WTC11 (cell line): Measurements from ENCODE around the gene NR1I3. TPM values are rescaled to one million over a fixed set of nuclear protein-coding genes. Genes with fewer than 3 reads are reported as not detected.

Experiments used
- CREM ChIP-seq: sonication (generic); formaldehyde crosslinking; IDR thresholded peaks from 2 replicates; pipeline ENCODE4 v1.8.1; 2022; ENCODE audit warnings: mild to moderate bottlenecking, missing genetic modification reagents, moderate library complexity
- ELF4 ChIP-seq: sonication (generic); formaldehyde crosslinking; IDR thresholded peaks from 2 replicates; pipeline ENCODE4 v1.8.1; 2022; ENCODE audit warnings: low read depth, mild to moderate bottlenecking, moderate library complexity, missing genetic modification reagents
- ESRRA ChIP-seq: sonication (generic); formaldehyde crosslinking; IDR thresholded peaks from 2 replicates; pipeline ENCODE4 v1.8.1; 2022; ENCODE audit warnings: mild to moderate bottlenecking, missing genetic modification reagents, borderline replicate concordance
- FOXK1 ChIP-seq: sonication (generic); formaldehyde crosslinking; IDR thresholded peaks from 2 replicates; pipeline ENCODE4 v1.8.0; 2022; ENCODE audit warnings: mild to moderate bottlenecking, moderate library complexity, missing genetic modification reagents
- FOXP1 ChIP-seq: sonication (generic); formaldehyde crosslinking; IDR thresholded peaks from 2 replicates; pipeline ENCODE4 v1.8.0; 2022; ENCODE audit warnings: missing genetic modification reagents, mild to moderate bottlenecking, moderate library complexity, borderline replicate concordance
- HMGA2 ChIP-seq: fragments of 250-450 bp; sonication (Bioruptor Pico); IDR thresholded peaks from 2 replicates; pipeline ENCODE4 v1.4.0; 2021; ENCODE audit warnings: mild to moderate bottlenecking, moderate library complexity
- KAT7 ChIP-seq: sonication (generic); formaldehyde crosslinking; IDR thresholded peaks from 2 replicates; pipeline ENCODE4 v1.8.1; 2023; ENCODE audit warnings: missing genetic modification reagents, mild to moderate bottlenecking, borderline replicate concordance
- MYBL2 ChIP-seq: sonication (generic); formaldehyde crosslinking; IDR thresholded peaks from 2 replicates; pipeline ENCODE4 v1.8.1; 2023; ENCODE audit warnings: mild to moderate bottlenecking, moderate library complexity, missing genetic modification reagents
- OVOL2 ChIP-seq: fragments of 250-450 bp; sonication (Bioruptor Pico); IDR thresholded peaks from 2 replicates; pipeline ENCODE4 v1.9.0; 2021; ENCODE audit warnings: mild to moderate bottlenecking, borderline replicate concordance
- PRRX2 ChIP-seq: fragments of 250-450 bp; sonication (Bioruptor Pico); IDR thresholded peaks from 2 replicates; pipeline ENCODE4 v1.8.0; 2021; ENCODE audit warnings: mild to moderate bottlenecking
- RELA ChIP-seq: sonication (generic); formaldehyde crosslinking; IDR thresholded peaks from 2 replicates; pipeline ENCODE4 v1.8.1; 2022; ENCODE audit warnings: missing genetic modification reagents, mild to moderate bottlenecking, borderline replicate concordance
- SMAD3 ChIP-seq: sonication (generic); formaldehyde crosslinking; IDR thresholded peaks from 2 replicates; pipeline ENCODE4 v1.8.0; 2022; ENCODE audit warnings: missing genetic modification reagents, mild to moderate bottlenecking, borderline replicate concordance
- SMAD4 ChIP-seq: sonication (generic); formaldehyde crosslinking; IDR thresholded peaks from 2 replicates; pipeline ENCODE4 v1.8.0; 2022; ENCODE audit warnings: mild to moderate bottlenecking, missing genetic modification reagents
- TP53 ChIP-seq: sonication (generic); formaldehyde crosslinking; IDR thresholded peaks from 2 replicates; pipeline ENCODE4 v1.8.1; 2023; ENCODE audit warnings: mild to moderate bottlenecking, missing genetic modification reagents
- ZBTB21 ChIP-seq: sonication (generic); formaldehyde crosslinking; IDR thresholded peaks from 2 replicates; pipeline ENCODE4 v1.8.1; 2023; ENCODE audit warnings: mild to moderate bottlenecking, missing genetic modification reagents, borderline replicate concordance
- ZNF138 ChIP-seq: sonication (generic); formaldehyde crosslinking; conservative IDR thresholded peaks from 2 replicates; pipeline ENCODE4 v1.8.1; 2022; ENCODE audit warnings: mild to moderate bottlenecking, moderate library complexity, missing genetic modification reagents
- total RNA-seq: library from RNA; stranded (reverse); gene quantifications from 3 replicates; pipeline ENCODE4 v1.2.3, GENCODE V29; 2021
- TF ChIP-seq, protein P1 (sequence below): sonication (generic); formaldehyde crosslinking; IDR thresholded peaks from 2 replicates; pipeline ENCODE4 v1.8.1; 2023; ENCODE audit warnings: mild to moderate bottlenecking, missing genetic modification reagents
- TF ChIP-seq, protein P2 (sequence below): sonication (generic); formaldehyde crosslinking; IDR thresholded peaks from 2 replicates; pipeline ENCODE4 v1.8.1; 2022; ENCODE audit warnings: mild to moderate bottlenecking, missing genetic modification reagents, moderate library complexity, borderline replicate concordance
- TF ChIP-seq, protein P3 (sequence below): sonication (generic); formaldehyde crosslinking; IDR thresholded peaks from 2 replicates; pipeline ENCODE4 v1.8.0; 2022; ENCODE audit warnings: mild to moderate bottlenecking, missing genetic modification reagents
- TF ChIP-seq, protein P4 (sequence below): sonication (generic); formaldehyde crosslinking; IDR thresholded peaks from 2 replicates; pipeline ENCODE4 v1.8.0; 2022; ENCODE audit warnings: missing genetic modification reagents
- TF ChIP-seq, protein P5 (sequence below): sonication (generic); formaldehyde crosslinking; conservative IDR thresholded peaks from 2 replicates; pipeline ENCODE4 v1.8.1; 2023; ENCODE audit warnings: mild to moderate bottlenecking, low read depth, missing genetic modification reagents, moderate library complexity
- TF ChIP-seq, protein P6 (sequence below): sonication (generic); formaldehyde crosslinking; IDR thresholded peaks from 2 replicates; pipeline ENCODE4 v1.8.1; 2022; ENCODE audit warnings: low read depth, mild to moderate bottlenecking, moderate library complexity, missing genetic modification reagents, borderline replicate concordance
- TF ChIP-seq, protein P7 (sequence below): fragments of 250-450 bp; sonication (Bioruptor Pico); IDR thresholded peaks from 2 replicates; pipeline ENCODE4 v1.9.0; 2021; ENCODE audit warnings: mild to moderate bottlenecking, borderline replicate concordance

Gene NR1I3
- total RNA-seq, 1 experiment from 2014 or later = not detected

DNA sequence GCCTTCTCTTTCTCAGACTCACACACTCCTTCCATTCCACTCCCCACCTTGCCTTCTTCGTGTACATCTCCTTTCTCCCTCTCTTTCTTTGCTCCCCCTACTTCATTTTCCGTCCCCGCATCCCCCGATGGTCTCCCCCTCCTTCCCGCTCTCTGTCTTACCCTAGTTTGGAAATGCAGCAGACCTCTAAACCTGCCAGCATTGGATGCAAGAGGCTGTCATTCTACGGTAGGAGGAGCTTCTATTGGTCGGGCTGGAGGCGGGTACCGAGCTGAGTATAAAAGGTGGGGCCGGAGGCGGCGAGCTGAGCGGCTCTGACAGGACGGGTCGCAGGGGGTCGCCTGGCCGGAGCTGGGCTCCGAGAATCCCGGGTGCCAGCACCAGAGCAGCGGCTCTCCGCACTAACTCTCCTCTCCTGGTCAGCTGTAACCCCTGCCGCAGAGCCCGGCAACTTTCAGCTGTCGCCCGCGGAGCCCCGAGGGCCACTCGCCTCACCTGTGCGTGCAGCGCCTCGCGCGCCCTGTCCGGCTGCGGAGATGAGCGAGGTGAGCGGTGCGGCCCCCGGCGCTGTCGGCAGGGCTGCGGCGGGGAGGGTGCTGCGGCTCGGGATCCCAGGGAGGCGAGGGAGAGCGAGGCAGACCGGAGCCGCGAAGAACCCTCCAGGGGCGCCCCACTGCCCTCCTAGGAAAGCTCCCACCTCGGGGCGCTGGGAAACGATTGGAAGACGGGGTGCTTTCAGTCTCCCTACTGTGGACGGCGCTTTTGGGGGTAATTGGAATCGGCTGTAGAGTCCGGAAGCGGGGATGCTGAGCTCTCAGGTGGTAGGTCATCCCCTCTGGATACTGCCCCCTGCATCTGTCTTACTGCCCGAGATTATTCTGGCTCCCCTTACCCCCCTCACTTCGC is 20.7 kb upstream of the NR1I3 start, which contains the start of gene PCP4L1 (continued):
- TF ChIP-seq HMGA2 = no peak
- no peak for TF ChIP-seq ELF4 (CRISPR knock-in tag)
- no peak for TF ChIP-seq ZNF138 (CRISPR knock-in tag)
- TF ChIP-seq, protein P1, sequence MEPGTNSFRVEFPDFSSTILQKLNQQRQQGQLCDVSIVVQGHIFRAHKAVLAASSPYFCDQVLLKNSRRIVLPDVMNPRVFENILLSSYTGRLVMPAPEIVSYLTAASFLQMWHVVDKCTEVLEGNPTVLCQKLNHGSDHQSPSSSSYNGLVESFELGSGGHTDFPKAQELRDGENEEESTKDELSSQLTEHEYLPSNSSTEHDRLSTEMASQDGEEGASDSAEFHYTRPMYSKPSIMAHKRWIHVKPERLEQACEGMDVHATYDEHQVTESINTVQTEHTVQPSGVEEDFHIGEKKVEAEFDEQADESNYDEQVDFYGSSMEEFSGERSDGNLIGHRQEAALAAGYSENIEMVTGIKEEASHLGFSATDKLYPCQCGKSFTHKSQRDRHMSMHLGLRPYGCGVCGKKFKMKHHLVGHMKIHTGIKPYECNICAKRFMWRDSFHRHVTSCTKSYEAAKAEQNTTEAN (CRISPR knock-in tag) = no peak
- TF ChIP-seq FOXK1 = no peak
- no peak for TF ChIP-seq CREM (CRISPR knock-in tag)
- TF ChIP-seq, protein P2, sequence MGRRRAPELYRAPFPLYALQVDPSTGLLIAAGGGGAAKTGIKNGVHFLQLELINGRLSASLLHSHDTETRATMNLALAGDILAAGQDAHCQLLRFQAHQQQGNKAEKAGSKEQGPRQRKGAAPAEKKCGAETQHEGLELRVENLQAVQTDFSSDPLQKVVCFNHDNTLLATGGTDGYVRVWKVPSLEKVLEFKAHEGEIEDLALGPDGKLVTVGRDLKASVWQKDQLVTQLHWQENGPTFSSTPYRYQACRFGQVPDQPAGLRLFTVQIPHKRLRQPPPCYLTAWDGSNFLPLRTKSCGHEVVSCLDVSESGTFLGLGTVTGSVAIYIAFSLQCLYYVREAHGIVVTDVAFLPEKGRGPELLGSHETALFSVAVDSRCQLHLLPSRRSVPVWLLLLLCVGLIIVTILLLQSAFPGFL (CRISPR knock-in tag) = no peak
- no peak for TF ChIP-seq ZBTB21 (CRISPR knock-in tag)
- TF ChIP-seq, protein P3, sequence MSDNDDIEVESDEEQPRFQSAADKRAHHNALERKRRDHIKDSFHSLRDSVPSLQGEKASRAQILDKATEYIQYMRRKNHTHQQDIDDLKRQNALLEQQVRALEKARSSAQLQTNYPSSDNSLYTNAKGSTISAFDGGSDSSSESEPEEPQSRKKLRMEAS = peak; percentile 78
- no peak for TF ChIP-seq TP53 (CRISPR knock-in tag)
- TF ChIP-seq, protein P4, sequence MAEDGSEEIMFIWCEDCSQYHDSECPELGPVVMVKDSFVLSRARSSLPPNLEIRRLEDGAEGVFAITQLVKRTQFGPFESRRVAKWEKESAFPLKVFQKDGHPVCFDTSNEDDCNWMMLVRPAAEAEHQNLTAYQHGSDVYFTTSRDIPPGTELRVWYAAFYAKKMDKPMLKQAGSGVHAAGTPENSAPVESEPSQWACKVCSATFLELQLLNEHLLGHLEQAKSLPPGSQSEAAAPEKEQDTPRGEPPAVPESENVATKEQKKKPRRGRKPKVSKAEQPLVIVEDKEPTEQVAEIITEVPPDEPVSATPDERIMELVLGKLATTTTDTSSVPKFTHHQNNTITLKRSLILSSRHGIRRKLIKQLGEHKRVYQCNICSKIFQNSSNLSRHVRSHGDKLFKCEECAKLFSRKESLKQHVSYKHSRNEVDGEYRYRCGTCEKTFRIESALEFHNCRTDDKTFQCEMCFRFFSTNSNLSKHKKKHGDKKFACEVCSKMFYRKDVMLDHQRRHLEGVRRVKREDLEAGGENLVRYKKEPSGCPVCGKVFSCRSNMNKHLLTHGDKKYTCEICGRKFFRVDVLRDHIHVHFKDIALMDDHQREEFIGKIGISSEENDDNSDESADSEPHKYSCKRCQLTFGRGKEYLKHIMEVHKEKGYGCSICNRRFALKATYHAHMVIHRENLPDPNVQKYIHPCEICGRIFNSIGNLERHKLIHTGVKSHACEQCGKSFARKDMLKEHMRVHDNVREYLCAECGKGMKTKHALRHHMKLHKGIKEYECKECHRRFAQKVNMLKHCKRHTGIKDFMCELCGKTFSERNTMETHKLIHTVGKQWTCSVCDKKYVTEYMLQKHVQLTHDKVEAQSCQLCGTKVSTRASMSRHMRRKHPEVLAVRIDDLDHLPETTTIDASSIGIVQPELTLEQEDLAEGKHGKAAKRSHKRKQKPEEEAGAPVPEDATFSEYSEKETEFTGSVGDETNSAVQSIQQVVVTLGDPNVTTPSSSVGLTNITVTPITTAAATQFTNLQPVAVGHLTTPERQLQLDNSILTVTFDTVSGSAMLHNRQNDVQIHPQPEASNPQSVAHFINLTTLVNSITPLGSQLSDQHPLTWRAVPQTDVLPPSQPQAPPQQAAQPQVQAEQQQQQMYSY (CRISPR knock-in tag) = peak; percentile 37; the same call in 1 of the 2 replicates
- TF ChIP-seq, protein P5, sequence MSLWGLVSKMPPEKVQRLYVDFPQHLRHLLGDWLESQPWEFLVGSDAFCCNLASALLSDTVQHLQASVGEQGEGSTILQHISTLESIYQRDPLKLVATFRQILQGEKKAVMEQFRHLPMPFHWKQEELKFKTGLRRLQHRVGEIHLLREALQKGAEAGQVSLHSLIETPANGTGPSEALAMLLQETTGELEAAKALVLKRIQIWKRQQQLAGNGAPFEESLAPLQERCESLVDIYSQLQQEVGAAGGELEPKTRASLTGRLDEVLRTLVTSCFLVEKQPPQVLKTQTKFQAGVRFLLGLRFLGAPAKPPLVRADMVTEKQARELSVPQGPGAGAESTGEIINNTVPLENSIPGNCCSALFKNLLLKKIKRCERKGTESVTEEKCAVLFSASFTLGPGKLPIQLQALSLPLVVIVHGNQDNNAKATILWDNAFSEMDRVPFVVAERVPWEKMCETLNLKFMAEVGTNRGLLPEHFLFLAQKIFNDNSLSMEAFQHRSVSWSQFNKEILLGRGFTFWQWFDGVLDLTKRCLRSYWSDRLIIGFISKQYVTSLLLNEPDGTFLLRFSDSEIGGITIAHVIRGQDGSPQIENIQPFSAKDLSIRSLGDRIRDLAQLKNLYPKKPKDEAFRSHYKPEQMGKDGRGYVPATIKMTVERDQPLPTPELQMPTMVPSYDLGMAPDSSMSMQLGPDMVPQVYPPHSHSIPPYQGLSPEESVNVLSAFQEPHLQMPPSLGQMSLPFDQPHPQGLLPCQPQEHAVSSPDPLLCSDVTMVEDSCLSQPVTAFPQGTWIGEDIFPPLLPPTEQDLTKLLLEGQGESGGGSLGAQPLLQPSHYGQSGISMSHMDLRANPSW = no peak
- no peak for TF ChIP-seq SMAD4 (CRISPR knock-in tag)
- TF ChIP-seq FOXP1 (CRISPR knock-in tag) = peak; percentile 18; the same call in 1 of the 2 replicates
- TF ChIP-seq PRRX2 (CRISPR knock-in tag) = no peak
- no peak; the same call in 1 of the 2 replicates for TF ChIP-seq RELA (CRISPR knock-in tag)
- no peak; the same call in 1 of the 2 replicates for TF ChIP-seq MYBL2 (CRISPR knock-in tag)
- TF ChIP-seq, protein P6, sequence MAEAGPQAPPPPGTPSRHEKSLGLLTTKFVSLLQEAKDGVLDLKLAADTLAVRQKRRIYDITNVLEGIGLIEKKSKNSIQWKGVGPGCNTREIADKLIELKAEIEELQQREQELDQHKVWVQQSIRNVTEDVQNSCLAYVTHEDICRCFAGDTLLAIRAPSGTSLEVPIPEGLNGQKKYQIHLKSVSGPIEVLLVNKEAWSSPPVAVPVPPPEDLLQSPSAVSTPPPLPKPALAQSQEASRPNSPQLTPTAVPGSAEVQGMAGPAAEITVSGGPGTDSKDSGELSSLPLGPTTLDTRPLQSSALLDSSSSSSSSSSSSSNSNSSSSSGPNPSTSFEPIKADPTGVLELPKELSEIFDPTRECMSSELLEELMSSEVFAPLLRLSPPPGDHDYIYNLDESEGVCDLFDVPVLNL (CRISPR knock-in tag) = no peak
- TF ChIP-seq, protein P7, sequence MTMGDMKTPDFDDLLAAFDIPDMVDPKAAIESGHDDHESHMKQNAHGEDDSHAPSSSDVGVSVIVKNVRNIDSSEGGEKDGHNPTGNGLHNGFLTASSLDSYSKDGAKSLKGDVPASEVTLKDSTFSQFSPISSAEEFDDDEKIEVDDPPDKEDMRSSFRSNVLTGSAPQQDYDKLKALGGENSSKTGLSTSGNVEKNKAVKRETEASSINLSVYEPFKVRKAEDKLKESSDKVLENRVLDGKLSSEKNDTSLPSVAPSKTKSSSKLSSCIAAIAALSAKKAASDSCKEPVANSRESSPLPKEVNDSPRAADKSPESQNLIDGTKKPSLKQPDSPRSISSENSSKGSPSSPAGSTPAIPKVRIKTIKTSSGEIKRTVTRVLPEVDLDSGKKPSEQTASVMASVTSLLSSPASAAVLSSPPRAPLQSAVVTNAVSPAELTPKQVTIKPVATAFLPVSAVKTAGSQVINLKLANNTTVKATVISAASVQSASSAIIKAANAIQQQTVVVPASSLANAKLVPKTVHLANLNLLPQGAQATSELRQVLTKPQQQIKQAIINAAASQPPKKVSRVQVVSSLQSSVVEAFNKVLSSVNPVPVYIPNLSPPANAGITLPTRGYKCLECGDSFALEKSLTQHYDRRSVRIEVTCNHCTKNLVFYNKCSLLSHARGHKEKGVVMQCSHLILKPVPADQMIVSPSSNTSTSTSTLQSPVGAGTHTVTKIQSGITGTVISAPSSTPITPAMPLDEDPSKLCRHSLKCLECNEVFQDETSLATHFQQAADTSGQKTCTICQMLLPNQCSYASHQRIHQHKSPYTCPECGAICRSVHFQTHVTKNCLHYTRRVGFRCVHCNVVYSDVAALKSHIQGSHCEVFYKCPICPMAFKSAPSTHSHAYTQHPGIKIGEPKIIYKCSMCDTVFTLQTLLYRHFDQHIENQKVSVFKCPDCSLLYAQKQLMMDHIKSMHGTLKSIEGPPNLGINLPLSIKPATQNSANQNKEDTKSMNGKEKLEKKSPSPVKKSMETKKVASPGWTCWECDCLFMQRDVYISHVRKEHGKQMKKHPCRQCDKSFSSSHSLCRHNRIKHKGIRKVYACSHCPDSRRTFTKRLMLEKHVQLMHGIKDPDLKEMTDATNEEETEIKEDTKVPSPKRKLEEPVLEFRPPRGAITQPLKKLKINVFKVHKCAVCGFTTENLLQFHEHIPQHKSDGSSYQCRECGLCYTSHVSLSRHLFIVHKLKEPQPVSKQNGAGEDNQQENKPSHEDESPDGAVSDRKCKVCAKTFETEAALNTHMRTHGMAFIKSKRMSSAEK (CRISPR knock-in tag) = no peak
- TF ChIP-seq KAT7 (CRISPR knock-in tag) = no peak
- TF ChIP-seq SMAD3 (CRISPR knock-in tag) = no peak
- no peak for TF ChIP-seq OVOL2 (CRISPR knock-in tag)
- TF ChIP-seq ESRRA (CRISPR knock-in tag) = 0 out of 2 replicates have a peak, but pooled peaks have one; percentile 57
